ENCODE results near the gene ENTPD1. TPM values are rescaled to one million over a fixed set of nuclear protein-coding genes. Genes with fewer than 3 reads are reported as not detected.
A peak's percentile ranks its signal among the peaks of the same experiment; 100 is the strongest.

The ENTPD1 gene
- total and polyA plus RNA-seq, 2 experiments from 2014 or later = 0.95 to 1.6 TPM

DNA sequence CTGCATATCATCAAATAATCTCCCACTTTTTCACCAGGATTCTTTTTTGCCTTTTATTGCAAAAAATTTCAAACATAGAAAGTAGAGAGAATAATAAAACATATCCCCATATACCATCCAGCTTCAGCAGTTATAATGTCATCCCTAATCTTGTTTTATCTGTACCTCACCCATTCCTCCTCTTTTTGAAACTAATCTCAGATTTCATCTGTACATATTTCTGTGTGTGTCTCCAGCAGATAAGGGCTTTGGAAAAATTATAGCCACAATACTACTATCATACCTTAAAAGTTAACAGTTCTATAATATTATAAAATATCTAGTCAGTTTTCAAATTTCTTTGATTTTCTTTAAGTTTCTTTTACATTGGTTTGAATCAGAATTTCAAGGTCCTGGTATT, 7.6 kb upstream of the ENTPD1 start:
- H3K4me1 ChIP-seq (ENCODE audit: low read depth) = no peaks in the 10 kb centered on the region
- no peak for DNase-seq (ENCODE audit: low read depth in 1 of 2, low spot score in 1 of 2)
- no peaks in the 10 kb centered on the region for H3K36me3 ChIP-seq
- no peak overlapping the region for H3K4me3 ChIP-seq
- H3K27me3 ChIP-seq = no peaks in the 10 kb centered on the region
- TF ChIP-seq, protein P1, sequence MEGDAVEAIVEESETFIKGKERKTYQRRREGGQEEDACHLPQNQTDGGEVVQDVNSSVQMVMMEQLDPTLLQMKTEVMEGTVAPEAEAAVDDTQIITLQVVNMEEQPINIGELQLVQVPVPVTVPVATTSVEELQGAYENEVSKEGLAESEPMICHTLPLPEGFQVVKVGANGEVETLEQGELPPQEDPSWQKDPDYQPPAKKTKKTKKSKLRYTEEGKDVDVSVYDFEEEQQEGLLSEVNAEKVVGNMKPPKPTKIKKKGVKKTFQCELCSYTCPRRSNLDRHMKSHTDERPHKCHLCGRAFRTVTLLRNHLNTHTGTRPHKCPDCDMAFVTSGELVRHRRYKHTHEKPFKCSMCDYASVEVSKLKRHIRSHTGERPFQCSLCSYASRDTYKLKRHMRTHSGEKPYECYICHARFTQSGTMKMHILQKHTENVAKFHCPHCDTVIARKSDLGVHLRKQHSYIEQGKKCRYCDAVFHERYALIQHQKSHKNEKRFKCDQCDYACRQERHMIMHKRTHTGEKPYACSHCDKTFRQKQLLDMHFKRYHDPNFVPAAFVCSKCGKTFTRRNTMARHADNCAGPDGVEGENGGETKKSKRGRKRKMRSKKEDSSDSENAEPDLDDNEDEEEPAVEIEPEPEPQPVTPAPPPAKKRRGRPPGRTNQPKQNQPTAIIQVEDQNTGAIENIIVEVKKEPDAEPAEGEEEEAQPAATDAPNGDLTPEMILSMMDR (IDR thresholded peaks at IDR 0.05; ENCODE audit: low read depth, low read length) = no peak
- H3K27ac ChIP-seq = no peak overlapping the region
- no peaks in the 10 kb centered on the region for H3K9me3 ChIP-seq (ENCODE audit: low read depth)

DNA sequence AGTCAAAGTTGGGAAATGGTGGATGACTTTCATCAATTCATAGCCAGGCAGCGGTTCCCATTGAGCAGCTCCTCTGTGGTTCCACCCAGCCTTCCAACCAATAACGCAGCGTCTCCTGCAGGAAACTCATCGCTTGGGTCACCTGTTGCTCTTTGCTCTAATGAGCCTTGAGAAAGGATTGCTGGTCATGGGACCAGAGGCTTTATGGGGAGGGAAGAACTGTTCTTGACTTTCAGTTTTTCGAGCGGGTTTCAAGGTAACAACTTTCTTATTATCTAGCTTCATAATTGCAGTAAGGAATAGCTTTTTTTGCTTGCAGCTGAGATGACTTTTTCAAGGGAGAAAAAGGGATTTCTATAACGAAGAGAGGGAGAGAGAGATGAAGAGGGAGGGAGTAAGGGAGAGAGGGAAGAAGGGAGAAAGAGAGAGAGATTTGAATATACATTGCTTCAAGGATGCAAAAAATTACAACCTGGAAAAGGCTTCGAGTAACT, 405 bp upstream of the ENTPD1 start:
- Histone ChIP-seq H3K9me3 (ENCODE audit: low read depth) (no peaks in the 10 kb centered on the region), H3K4me3 (peak overlapping the region; percentile 13), H3K4me1 (ENCODE audit: low read depth) (peaks cover 9% of the 10 kb centered on the region), H3K27me3 (peaks cover 4% of the 10 kb centered on the region), H3K27ac (no peak overlapping the region), H3K36me3 (no peaks in the 10 kb centered on the region)
- peak; percentile 13 to 59 for DNase-seq (ENCODE audit: low read depth in 1 of 2, low spot score in 1 of 2)
- TF ChIP-seq, protein P1 (IDR thresholded peaks at IDR 0.05; ENCODE audit: low read depth, low read length) = no peak

DNA sequence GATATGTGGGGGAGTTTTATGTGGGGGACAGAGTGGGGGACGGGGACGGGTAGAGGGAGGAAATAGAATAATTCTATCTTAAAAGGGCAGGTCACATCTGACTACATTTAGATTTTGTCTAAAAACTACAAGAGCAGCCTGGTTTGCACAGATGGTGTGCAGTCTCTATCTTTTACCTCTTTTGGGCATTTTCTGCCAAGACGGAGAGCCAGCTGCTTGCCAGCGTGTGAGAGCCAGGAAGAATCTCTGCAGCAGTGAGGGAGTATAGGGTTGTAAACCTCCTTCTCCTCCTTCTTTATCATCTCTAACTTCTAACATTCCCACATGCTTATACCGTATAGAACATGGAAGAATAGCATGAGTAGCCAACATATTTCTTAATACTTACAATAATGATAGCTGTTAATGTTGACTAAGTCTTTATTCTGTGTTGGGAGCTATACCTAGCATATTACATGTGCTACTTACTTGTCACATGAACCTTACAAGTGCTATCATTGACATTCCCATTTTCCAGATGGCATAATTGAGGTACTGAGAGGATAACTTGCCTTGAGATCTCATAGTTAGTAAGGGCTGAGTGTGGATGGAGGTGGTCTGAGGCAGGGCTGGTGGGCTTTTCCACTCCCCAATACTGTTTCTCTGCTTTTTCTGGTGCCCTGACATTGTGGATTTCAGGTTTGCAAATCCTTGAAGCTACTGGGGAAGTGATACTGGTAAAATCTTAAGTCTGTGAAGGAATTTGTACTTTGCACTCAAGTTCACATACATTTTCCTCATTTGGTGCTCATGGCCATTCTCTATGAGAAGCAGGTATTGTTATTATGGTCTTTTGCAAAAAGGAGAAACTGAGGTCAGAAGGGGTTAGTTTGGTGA, 1.1 kb downstream of the ENTPD1 start:
- H3K4me3 ChIP-seq = no peak overlapping the region
- TF ChIP-seq, protein P1 (IDR thresholded peaks at IDR 0.05; ENCODE audit: low read depth, low read length) = no peak
- peak in 1 of 2 donors; percentile 13 for DNase-seq (ENCODE audit: low read depth in 1 of 2, low spot score in 1 of 2)
- peaks cover 9% of the 10 kb centered on the region for H3K4me1 ChIP-seq (ENCODE audit: low read depth)
- H3K27me3 ChIP-seq = peaks cover 4% of the 10 kb centered on the region
- no peak overlapping the region for H3K27ac ChIP-seq
- H3K9me3 ChIP-seq (ENCODE audit: low read depth) = no peaks in the 10 kb centered on the region
- H3K36me3 ChIP-seq = no peaks in the 10 kb centered on the region

DNA sequence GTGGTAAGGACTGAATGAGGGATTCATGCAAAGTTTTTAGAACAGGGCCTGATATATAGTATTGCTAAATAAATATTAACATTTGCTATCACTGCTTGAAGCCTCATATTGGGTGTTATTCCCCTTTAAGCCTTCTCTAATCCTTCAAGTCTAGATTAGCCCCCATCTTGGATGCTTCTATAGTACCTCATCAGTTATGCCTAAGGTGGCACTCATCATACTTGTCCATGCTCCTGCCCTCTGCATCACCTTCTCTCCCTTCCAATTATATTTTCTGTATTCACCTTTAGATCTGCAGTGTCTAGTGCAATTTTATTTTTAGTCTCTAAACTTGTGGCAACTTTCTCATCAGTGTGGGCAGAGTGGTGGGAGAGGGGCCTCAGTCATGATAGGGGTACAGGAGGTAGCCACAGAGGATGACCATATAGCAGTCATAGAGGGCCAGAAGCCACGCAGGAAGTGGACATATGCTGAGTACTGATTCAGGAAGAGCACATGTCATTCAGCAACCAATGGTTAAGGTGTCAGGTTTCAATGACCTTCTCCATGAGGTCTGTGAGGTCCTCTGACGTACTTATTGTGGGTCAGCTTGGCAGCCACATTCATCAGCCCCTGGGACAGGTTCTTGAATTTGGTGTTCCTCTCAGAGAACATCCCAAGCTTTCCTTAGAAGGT, 2.5 kb downstream of the ENTPD1 start:
- Histone ChIP-seq H3K4me1 (ENCODE audit: low read depth) (peaks cover 9% of the 10 kb centered on the region), H3K27ac (no peak overlapping the region), H3K9me3 (ENCODE audit: low read depth) (no peaks in the 10 kb centered on the region), H3K36me3 (no peaks in the 10 kb centered on the region), H3K27me3 (peaks cover 4% of the 10 kb centered on the region), H3K4me3 (no peak overlapping the region)
- TF ChIP-seq, protein P1 (IDR thresholded peaks at IDR 0.05; ENCODE audit: low read depth, low read length) = no peak
- no peak for DNase-seq (ENCODE audit: low read depth in 1 of 2, low spot score in 1 of 2)

DNA sequence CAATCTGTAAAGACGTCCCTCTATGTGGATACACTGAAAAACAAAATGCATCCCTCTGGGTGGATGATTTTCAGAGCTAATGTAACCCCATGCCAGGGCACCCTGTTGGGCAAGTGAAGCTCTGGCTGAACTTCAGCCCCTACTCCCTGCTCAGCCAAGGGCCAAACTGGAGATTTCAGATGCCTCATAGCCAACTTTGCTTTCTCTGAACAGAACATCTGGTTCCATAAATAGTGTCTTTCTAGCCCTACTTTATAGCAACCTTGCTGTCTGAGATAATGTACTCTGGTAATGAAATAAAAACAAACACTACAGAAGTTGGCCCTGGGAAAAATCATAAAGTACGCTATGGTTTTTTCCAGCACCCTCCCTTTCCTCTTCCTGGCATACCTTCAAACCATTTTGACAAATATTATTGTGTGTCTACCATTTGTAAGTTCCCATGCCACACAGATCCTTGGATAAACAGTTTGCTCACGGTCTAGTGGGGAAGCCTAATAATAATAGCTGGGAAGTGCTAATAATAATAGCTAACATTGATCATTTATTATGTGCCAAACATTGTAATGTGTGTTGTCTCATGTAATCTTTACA, 3.4 kb downstream of the ENTPD1 start:
- DNase-seq (ENCODE audit: low read depth in 1 of 2, low spot score in 1 of 2) = no peak
- H3K27me3 ChIP-seq = peaks cover 4% of the 10 kb centered on the region
- TF ChIP-seq, protein P1 (IDR thresholded peaks at IDR 0.05; ENCODE audit: low read depth, low read length) = no peak
- no peaks in the 10 kb centered on the region for H3K36me3 ChIP-seq
- no peaks in the 10 kb centered on the region for H3K9me3 ChIP-seq (ENCODE audit: low read depth)
- no peak overlapping the region for H3K27ac ChIP-seq
- H3K4me3 ChIP-seq = no peak overlapping the region
- peaks cover 9% of the 10 kb centered on the region for H3K4me1 ChIP-seq (ENCODE audit: low read depth)

Data from cardiac muscle cell (in vitro differentiated cells and primary cell).